CD4-positive, alpha-beta T cell (primary cell): ENCODE measurements around the gene PCSK2. TPM values are rescaled to one million over a fixed set of nuclear protein-coding genes. Genes with fewer than 3 reads are reported as not detected.

Source experiments
- ATAC-seq: fragments of 200-7000 bp; cut with Tn5 transposase; one replicate; pipeline ENCODE4 v1.10.0; 2022; ENCODE audit warnings: mild to moderate bottlenecking; ENCODE audit not compliant: poor library complexity
- CTCF ChIA-PET: fragments of 350-600 bp; sonication (Branson Sonifier 250); formaldehyde crosslinking; loops from one replicate; lab custom pipeline; 2021; ENCODE audit warnings: antibody characterized with exemption, inconsistent platforms; lab: Charles Lee
- POLR2A ChIA-PET: fragments of 350-600 bp; sonication (Branson Sonifier 250); formaldehyde crosslinking; loops from one replicate; lab custom pipeline; 2021; ENCODE audit warnings: antibody characterized with exemption, inconsistent platforms; lab: Charles Lee
- DNase-seq, 14 experiments: peaks; one replicate each; pipeline ENCODE4 v3.0.0-alpha.2; 2013 to 2020; ENCODE audit warnings: mixed read lengths in 2 of 14
- H3K27ac ChIP-seq, 2 donors: one replicate each; pipeline versions ENCODE4 v1.5.1 to v1.7.0; 2013; ENCODE audit warnings: low read length in 2 of 2, low read depth in 1 of 2, mild to moderate bottlenecking in 1 of 2
- H3K27me3 ChIP-seq, 2 experiments: 1 replicate in 1 of 2; 2 replicates in 1 of 2; pipeline versions ENCODE4 v1.6.1 to v1.7.0; 2013; ENCODE audit warnings: low read length in 2 of 2, control low read depth in 1 of 2, mild to moderate bottlenecking in 1 of 2, moderate library complexity in 1 of 2; ENCODE audit not compliant: insufficient read depth in 2 of 2, control insufficient read depth in 1 of 2
- H3K36me3 ChIP-seq: one replicate; pipeline ENCODE4 v1.6.1; 2013; ENCODE audit warnings: low read length, control low read depth; ENCODE audit not compliant: insufficient read depth
- H3K4me1 ChIP-seq: one replicate; pipeline ENCODE4 v1.6.1; 2013; ENCODE audit warnings: low read length, control low read depth; ENCODE audit not compliant: insufficient read depth
- H3K4me3 ChIP-seq: one replicate; pipeline ENCODE4 v1.5.1; 2013; ENCODE audit warnings: mild to moderate bottlenecking, low read length, moderate library complexity
- H3K9me3 ChIP-seq, 2 experiments: 1 replicate in 1 of 2; 2 replicates in 1 of 2; pipeline versions ENCODE4 v1.6.1 to v1.7.0; 2013; ENCODE audit warnings: low read length in 2 of 2, mild to moderate bottlenecking in 2 of 2, control low read depth in 1 of 2, moderate library complexity in 1 of 2; ENCODE audit not compliant: control insufficient read depth in 1 of 2, insufficient read depth in 1 of 2
- H3K27ac Mint-ChIP-seq: one replicate; pipeline ENCODE4 v1.8.0; 2020; ENCODE audit warnings: mixed read lengths
- H3K27me3 Mint-ChIP-seq: one replicate; pipeline ENCODE4 v1.8.0; 2021; ENCODE audit warnings: mixed read lengths
- H3K36me3 Mint-ChIP-seq: one replicate; pipeline ENCODE4 v1.8.0; 2021; ENCODE audit warnings: low read depth, mixed read lengths
- H3K4me1 Mint-ChIP-seq: one replicate; pipeline ENCODE4 v1.8.0; 2021; ENCODE audit warnings: low read depth, mixed read lengths
- H3K4me3 Mint-ChIP-seq: one replicate; pipeline ENCODE4 v1.8.0; 2020; ENCODE audit warnings: mild to moderate bottlenecking, mixed read lengths
- H3K9me3 Mint-ChIP-seq: one replicate; pipeline ENCODE4 v1.8.0; 2020; ENCODE audit warnings: mixed read lengths
- CTCF ChIP-seq: fragments of 200-600 bp; IDR thresholded peaks from one replicate; pipeline ENCODE4 v1.8.0; 2022; ENCODE audit warnings: antibody characterized with exemption, mild to moderate bottlenecking
- intact Hi-C, 2 experiments: fragments of 100-400 bp; cut with DNase I in 1 of 2; cut with micrococcal nuclease in 1 of 2; formaldehyde crosslinking; loops; one replicate each; pipeline versions ENCODE4 v1.15.1 to v1.9.0; 2023 to 2025; cut with DNase I, micrococcal nuclease
- total RNA-seq, 174 experiments: library from RNA in 2 of 174; stranded (reverse) in 2 of 174; gene quantifications; one replicate each; pipeline ENCODE4 v1.2.3 and lab custom pipeline; 2021 to 2026

The PCSK2 gene
- total RNA-seq, 2 experiments from 2014 or later, result not detected

GRCh38 chr20:17379651-17380050, 152.8 kb downstream of the PCSK2 start:
- Mint-ChIP-seq H3K36me3 (no peaks in the 10 kb centered on the region), H3K9me3 (no peaks in the 10 kb centered on the region), H3K27me3 (peaks cover 11% of the 10 kb centered on the region), H3K4me3 (no peak overlapping the region), H3K4me1 (no peaks in the 10 kb centered on the region), H3K27ac (no peak overlapping the region)
- no peaks in the 10 kb centered on the region for H3K27me3 ChIP-seq
- ATAC-seq (no peak), DNase-seq (no peak)
- intact Hi-C loops, result no loop called here
- H3K9me3 ChIP-seq, result peaks cover 0 to 4% of the 10 kb centered on the region in 2 experiments
- no peak for TF ChIP-seq CTCF
- H3K4me1 ChIP-seq, result no peaks in the 10 kb centered on the region
- no peak overlapping the region for H3K4me3 ChIP-seq
- no peaks in the 10 kb centered on the region for H3K36me3 ChIP-seq
- no peak overlapping the region for H3K27ac ChIP-seq
- ChIA-PET CTCF (no interaction called here), POLR2A (no interaction called here)

GRCh38 chr20:17380801-17381200, 154.0 kb downstream of the PCSK2 start:
- Mint-ChIP-seq H3K27me3 (peaks cover 19% of the 10 kb centered on the region), H3K9me3 (no peaks in the 10 kb centered on the region), H3K27ac (no peak overlapping the region), H3K4me3 (no peak overlapping the region), H3K4me1 (no peaks in the 10 kb centered on the region), H3K36me3 (no peaks in the 10 kb centered on the region)
- TF ChIP-seq CTCF, result no peak
- intact Hi-C loops, result no loop called here
- ChIA-PET CTCF (no interaction called here), POLR2A (no interaction called here)
- no peaks in the 10 kb centered on the region for H3K27me3 ChIP-seq
- no peaks in the 10 kb centered on the region for H3K36me3 ChIP-seq
- H3K4me3 ChIP-seq, result no peak overlapping the region
- ATAC-seq, result no peak
- H3K27ac ChIP-seq, result no peak overlapping the region
- no peak for DNase-seq
- H3K4me1 ChIP-seq, result no peaks in the 10 kb centered on the region
- H3K9me3 ChIP-seq, result peaks cover 0 to 4% of the 10 kb centered on the region in 2 experiments

GRCh38 chr20:17381724-17382123, 154.9 kb downstream of the PCSK2 start:
- ChIA-PET CTCF (no interaction called here), POLR2A (no interaction called here)

More at GRCh38 chr20:17381724-17382123, 154.9 kb downstream of the PCSK2 start:
- Histone ChIP-seq H3K4me3 (no peak overlapping the region), H3K4me1 (no peaks in the 10 kb centered on the region), H3K27me3 (no peaks in the 10 kb centered on the region), H3K27ac (no peak overlapping the region), H3K9me3 (no peaks in the 10 kb centered on the region), H3K36me3 (no peaks in the 10 kb centered on the region)
- H3K36me3 Mint-ChIP-seq, result no peaks in the 10 kb centered on the region
- H3K27ac Mint-ChIP-seq, result no peak overlapping the region
- ATAC-seq, result no peak
- no peaks in the 10 kb centered on the region for H3K4me1 Mint-ChIP-seq
- no peak for DNase-seq
- H3K9me3 Mint-ChIP-seq, result no peaks in the 10 kb centered on the region
- TF ChIP-seq CTCF, result no peak
- peaks cover 19% of the 10 kb centered on the region for H3K27me3 Mint-ChIP-seq
- intact Hi-C loops, result no loop called here
- no peak overlapping the region for H3K4me3 Mint-ChIP-seq
